GM19239 (cell line): Measurements from ENCODE around the gene SH3PXD2A.

Experiments used
- DNase-seq: peaks from one replicate; pipeline ENCODE4 v3.0.0; 2011; ENCODE audit warnings: low spot score; ENCODE audit not compliant: insufficient read length
- FAIRE-seq: peaks from 2 replicates; lab custom pipeline; 2011; peaks lifted over from hg19 to GRCh38; lab: Jason Lieb, UNC

Gene SH3PXD2A

GRCh38 chr10:103605359-103606096 is 249.8 kb downstream of the SH3PXD2A start:
- FAIRE-seq: no peak
- peak; percentile 74 for DNase-seq

- FAIRE-seq: no peak
Measured at GRCh38 chr10:103603382-103603781, 252.0 kb downstream of the SH3PXD2A start.

GRCh38 chr10:103602852-103603155 is 252.6 kb downstream of the SH3PXD2A start:
- no peak for FAIRE-seq

More at GRCh38 chr10:103603382-103603781, 252.0 kb downstream of the SH3PXD2A start:
- DNase-seq: no peak

GRCh38 chr10:103602028-103602851 is 253.1 kb downstream of the SH3PXD2A start:
- FAIRE-seq (no peak), DNase-seq (no peak)

More at GRCh38 chr10:103602852-103603155, 252.6 kb downstream of the SH3PXD2A start:
- DNase-seq: no peak

- FAIRE-seq (no peak), DNase-seq (no peak)
Measured at GRCh38 chr10:103600956-103601569, 254.3 kb downstream of the SH3PXD2A start.

- FAIRE-seq: no peak
- no peak for DNase-seq
Measured at GRCh38 chr10:103600325-103600724, 255.1 kb downstream of the SH3PXD2A start.

GRCh38 chr10:103599907-103600306 is 255.5 kb downstream of the SH3PXD2A start:
- no peak for FAIRE-seq
- DNase-seq: no peak

GRCh38 chr10:103599211-103599610 is 256.2 kb downstream of the SH3PXD2A start:
- DNase-seq (no peak), FAIRE-seq (no peak)

- FAIRE-seq: no peak
- DNase-seq: peak; percentile 54
Measured at GRCh38 chr10:103598654-103599115, 256.7 kb downstream of the SH3PXD2A start.

GRCh38 chr10:103597003-103597402 is 258.4 kb downstream of the SH3PXD2A start:
- no peak for DNase-seq
- no peak for FAIRE-seq

GRCh38 chr10:103595933-103596726 is 259.2 kb downstream of the SH3PXD2A start:
- DNase-seq: no peak
- FAIRE-seq: no peak

- DNase-seq (no peak), FAIRE-seq (no peak)
Measured at GRCh38 chr10:103593022-103593570, 262.3 kb downstream of the SH3PXD2A start.

- FAIRE-seq (no peak), DNase-seq (peak; percentile 91)
Measured at GRCh38 chr10:103592186-103593021, 263.0 kb downstream of the SH3PXD2A start.

- DNase-seq (no peak), FAIRE-seq (no peak)
Measured at GRCh38 chr10:103590744-103591291, 264.6 kb downstream of the SH3PXD2A start.

- DNase-seq: no peak
- FAIRE-seq: no peak
Measured at GRCh38 chr10:103590060-103590459, 265.3 kb downstream of the SH3PXD2A start.

GRCh38 chr10:103589074-103589630 is 266.2 kb downstream of the SH3PXD2A start:
- no peak for DNase-seq
- no peak for FAIRE-seq

GRCh38 chr10:103587073-103587472 is 268.3 kb downstream of the SH3PXD2A start:
- FAIRE-seq (no peak), DNase-seq (no peak)

- no peak for FAIRE-seq
- DNase-seq: no peak
Measured at GRCh38 chr10:103585011-103585405, 270.4 kb downstream of the SH3PXD2A start.
